WTC11 (cell line): ENCODE results near the gene TMIGD1.

Experiments
- ATF2 ChIP-seq: sonication (generic); formaldehyde crosslinking; IDR thresholded peaks from 2 replicates; pipeline ENCODE4 v1.8.1; 2022; ENCODE audit warnings: low read depth, missing genetic modification reagents, borderline replicate concordance
- CTCF ChIP-seq: fragments of 200-600 bp; IDR thresholded peaks from 2 replicates; pipeline ENCODE4 v1.8.0; 2022; ENCODE audit warnings: antibody characterized with exemption
- NFE2L1 ChIP-seq: sonication (generic); formaldehyde crosslinking; IDR thresholded peaks from 2 replicates; pipeline ENCODE4 v1.8.1; 2023; ENCODE audit warnings: missing genetic modification reagents
- ZNF121 ChIP-seq: sonication (generic); formaldehyde crosslinking; IDR thresholded peaks from 2 replicates; pipeline ENCODE4 v1.8.0; 2023; ENCODE audit warnings: missing genetic modification reagents

- TF ChIP-seq ATF2 (CRISPR knock-in tag) (no peak), CTCF (no peak), NFE2L1 (no peak), ZNF121 (no peak)
Observed at GRCh38 chr17:30341703-30342249, 7.9 kb upstream of the TMIGD1 start.
